ENCODE measurements around the gene IL1RAPL2. TPM values are rescaled to one million over a fixed set of nuclear protein-coding genes. Genes with fewer than 3 reads are reported as not detected.

IL1RAPL2 gene
- total RNA-seq, 2 experiments from 2014 or later, result not detected

DNA sequence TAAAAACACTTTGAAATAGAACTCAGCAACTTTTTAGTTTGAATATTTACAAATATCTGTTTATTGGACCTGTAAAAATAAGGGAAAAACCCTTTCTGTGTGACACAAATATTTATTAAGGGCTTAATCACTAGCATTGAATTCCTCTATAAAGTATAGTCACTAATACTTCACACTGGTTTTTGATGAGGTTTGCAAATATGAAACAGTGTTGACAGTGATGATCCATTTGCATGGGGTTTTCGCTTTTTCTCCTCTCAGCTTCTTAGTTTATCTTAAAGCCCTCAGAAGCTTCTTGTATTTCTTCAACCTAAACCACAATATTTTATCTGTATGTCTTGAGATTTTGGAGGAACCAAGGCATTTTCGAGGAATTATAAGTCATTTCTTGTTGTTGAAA lies 751.1 kb downstream of the IL1RAPL2 start:
- ChIA-PET CTCF (no interaction called here), POLR2A (no interaction called here)
- ATAC-seq (no peak), DNase-seq (no peak)
- H3K9me3 Mint-ChIP-seq (ENCODE audit: insufficient read depth), result no peaks in the 10 kb centered on the region
- no peaks in the 10 kb centered on the region for H3K36me3 Mint-ChIP-seq (ENCODE audit: low read depth)
- no peaks in the 10 kb centered on the region for H3K27me3 Mint-ChIP-seq (ENCODE audit: low read depth)
- no peak overlapping the region for H3K27ac Mint-ChIP-seq
- H3K4me3 Mint-ChIP-seq, result no peak overlapping the region
- H3K4me1 Mint-ChIP-seq (ENCODE audit: low read depth), result no peaks in the 10 kb centered on the region

DNA sequence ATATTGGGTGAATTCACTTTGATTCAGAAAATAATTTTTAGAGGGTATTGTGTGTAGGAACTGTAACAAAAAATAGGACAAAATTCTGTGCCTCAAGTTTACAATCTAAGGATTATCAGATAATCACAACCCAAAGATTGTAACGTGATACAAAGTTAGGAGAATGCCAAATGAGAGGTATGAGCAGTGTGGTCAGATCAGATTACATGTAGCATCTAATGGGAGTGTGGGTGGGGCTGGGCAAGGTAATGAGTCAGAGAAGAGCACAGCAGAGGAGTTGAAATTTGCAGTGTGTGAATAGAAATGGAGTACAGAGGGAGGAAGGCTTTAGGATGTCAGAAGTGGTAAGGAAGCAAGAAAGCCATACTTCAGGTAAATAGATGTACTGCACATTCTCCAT lies 757.9 kb downstream of the IL1RAPL2 start:
- H3K4me1 Mint-ChIP-seq (ENCODE audit: low read depth), result no peaks in the 10 kb centered on the region
- ChIA-PET CTCF (no interaction called here), POLR2A (no interaction called here)
- DNase-seq (no peak), ATAC-seq (no peak)
- H3K27me3 Mint-ChIP-seq (ENCODE audit: low read depth), result no peaks in the 10 kb centered on the region
- no peaks in the 10 kb centered on the region for H3K9me3 Mint-ChIP-seq (ENCODE audit: insufficient read depth)
- H3K27ac Mint-ChIP-seq, result no peak overlapping the region
- no peak overlapping the region for H3K4me3 Mint-ChIP-seq
- no peaks in the 10 kb centered on the region for H3K36me3 Mint-ChIP-seq (ENCODE audit: low read depth)

DNA sequence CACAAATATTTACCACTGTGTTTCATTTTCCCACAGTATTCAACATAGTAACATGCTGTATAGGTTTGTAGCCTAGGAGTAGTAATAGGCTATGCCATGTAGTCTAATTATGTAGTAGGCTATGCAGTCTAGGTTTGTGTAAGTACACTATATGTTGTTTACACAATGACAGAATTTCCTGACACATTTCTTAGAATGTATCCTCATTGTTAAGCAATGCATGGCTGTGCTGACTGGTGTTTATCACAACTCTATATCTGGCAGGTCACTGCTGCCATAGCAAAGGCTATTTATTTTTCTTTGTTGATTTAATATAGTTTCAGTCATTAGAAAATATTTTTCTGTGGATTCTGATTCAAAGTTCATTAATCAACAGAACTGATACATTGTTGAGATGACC lies 762.8 kb downstream of the IL1RAPL2 start:
- no peaks in the 10 kb centered on the region for H3K36me3 Mint-ChIP-seq (ENCODE audit: low read depth)
- CTCF ChIA-PET, result no interaction called here

DNA sequence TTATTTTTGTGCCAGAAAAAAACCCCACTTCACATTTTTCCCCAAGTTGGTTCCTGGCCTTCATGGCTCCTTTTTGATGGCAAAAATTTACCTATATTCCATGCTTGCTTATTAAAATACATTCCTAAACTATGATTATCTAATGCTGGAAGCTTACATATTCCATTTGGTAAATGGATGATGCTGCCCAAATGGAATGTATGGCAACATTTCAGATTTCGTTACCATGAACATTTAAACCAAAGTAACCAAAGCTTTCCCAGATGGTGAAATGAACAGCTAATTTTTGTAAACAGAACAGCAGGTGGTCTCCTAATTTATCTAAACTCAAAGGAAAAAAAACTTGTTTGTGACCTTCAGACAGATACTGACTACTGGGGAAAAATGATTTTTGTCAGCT lies 765.2 kb downstream of the IL1RAPL2 start:
- H3K4me1 Mint-ChIP-seq (ENCODE audit: low read depth), result no peaks in the 10 kb centered on the region
- ChIA-PET POLR2A (no interaction called here), CTCF (no interaction called here)
- no peaks in the 10 kb centered on the region for H3K27me3 Mint-ChIP-seq (ENCODE audit: low read depth)
- H3K4me3 Mint-ChIP-seq, result no peak overlapping the region
- no peak for ATAC-seq
- no peaks in the 10 kb centered on the region for H3K36me3 Mint-ChIP-seq (ENCODE audit: low read depth)
- no peaks in the 10 kb centered on the region for H3K9me3 Mint-ChIP-seq (ENCODE audit: insufficient read depth)
- no peak overlapping the region for H3K27ac Mint-ChIP-seq
- no peak for DNase-seq

More for the DNA sequence above, 762.8 kb downstream of the IL1RAPL2 start:
- Mint-ChIP-seq H3K9me3 (ENCODE audit: insufficient read depth) (no peaks in the 10 kb centered on the region), H3K4me1 (ENCODE audit: low read depth) (no peaks in the 10 kb centered on the region), H3K27ac (no peak overlapping the region), H3K4me3 (no peak overlapping the region), H3K27me3 (ENCODE audit: low read depth) (no peaks in the 10 kb centered on the region)
- ATAC-seq, result no peak
- POLR2A ChIA-PET, result no interaction called here
- no peak for DNase-seq

DNA sequence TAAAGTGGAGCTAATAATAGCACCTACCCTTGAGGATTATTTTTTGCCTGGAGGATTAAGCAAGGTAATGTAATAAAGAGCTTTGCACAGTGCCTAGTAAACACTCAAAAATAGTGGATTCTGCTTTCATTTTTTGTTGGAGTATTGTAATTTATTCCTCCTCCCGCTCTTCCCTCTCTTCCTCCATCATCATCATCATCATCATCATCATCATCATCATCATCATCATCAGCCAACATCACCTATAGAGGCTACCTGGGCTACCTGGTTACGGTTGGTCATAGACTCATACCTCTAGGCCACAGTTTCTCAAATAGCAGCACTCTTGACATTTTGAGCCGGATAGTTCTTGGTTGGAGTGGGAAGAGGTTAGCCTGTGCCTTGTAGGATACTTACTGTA lies 781.4 kb downstream of the IL1RAPL2 start:
- CTCF ChIA-PET, result no interaction called here
- H3K9me3 Mint-ChIP-seq (ENCODE audit: insufficient read depth), result no peaks in the 10 kb centered on the region
- no peak for DNase-seq

DNA sequence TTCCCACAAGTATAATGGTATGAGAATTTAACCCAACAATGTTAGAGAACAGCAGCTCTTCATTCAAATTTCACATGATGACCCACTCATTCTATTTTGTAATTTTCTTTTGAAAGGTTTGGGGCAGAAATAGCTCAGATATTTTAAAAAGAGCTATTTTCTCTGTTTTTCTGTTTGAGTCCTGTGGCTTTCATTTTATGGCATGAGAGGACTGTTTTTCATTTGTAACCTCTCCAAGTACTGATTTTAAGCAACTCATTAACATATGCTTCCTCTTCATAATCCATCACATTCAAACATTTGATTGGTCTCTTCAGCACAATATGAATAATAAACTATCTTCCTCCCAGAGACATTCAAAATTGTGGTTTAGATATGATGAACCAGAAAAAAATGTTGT lies 783.5 kb downstream of the IL1RAPL2 start:
- no peaks in the 10 kb centered on the region for H3K36me3 Mint-ChIP-seq (ENCODE audit: low read depth)
- no peaks in the 10 kb centered on the region for H3K4me1 Mint-ChIP-seq (ENCODE audit: low read depth)
- no peaks in the 10 kb centered on the region for H3K9me3 Mint-ChIP-seq (ENCODE audit: insufficient read depth)
- ChIA-PET POLR2A (no interaction called here), CTCF (no interaction called here)
- no peak for DNase-seq
- H3K27me3 Mint-ChIP-seq (ENCODE audit: low read depth), result no peaks in the 10 kb centered on the region
- no peak for ATAC-seq
- H3K27ac Mint-ChIP-seq, result no peak overlapping the region
- no peak overlapping the region for H3K4me3 Mint-ChIP-seq

More for the DNA sequence above, 781.4 kb downstream of the IL1RAPL2 start:
- H3K4me1 Mint-ChIP-seq (ENCODE audit: low read depth), result no peaks in the 10 kb centered on the region
- POLR2A ChIA-PET, result no interaction called here
- no peaks in the 10 kb centered on the region for H3K27me3 Mint-ChIP-seq (ENCODE audit: low read depth)
- ATAC-seq, result no peak
- no peak overlapping the region for H3K4me3 Mint-ChIP-seq
- no peak overlapping the region for H3K27ac Mint-ChIP-seq
- H3K36me3 Mint-ChIP-seq (ENCODE audit: low read depth), result no peaks in the 10 kb centered on the region

DNA sequence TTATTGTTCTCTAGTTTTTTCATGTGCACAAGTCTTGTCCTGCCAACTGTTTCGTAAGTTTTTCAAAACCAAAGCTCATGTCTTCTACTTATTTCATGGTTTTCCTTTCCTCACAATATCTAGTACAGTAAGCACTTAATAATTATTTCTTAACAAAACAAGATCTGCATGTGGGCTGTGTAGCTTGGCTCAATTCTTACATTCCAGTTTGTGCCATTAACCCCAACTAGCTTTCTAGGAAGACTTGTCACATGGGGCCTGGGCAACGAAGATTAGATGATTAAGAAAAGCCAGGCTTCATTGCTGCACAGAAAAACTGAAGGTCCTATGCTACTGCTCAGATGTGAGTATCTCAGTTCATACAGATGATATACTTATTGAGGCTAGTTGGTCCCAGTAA lies 809.8 kb downstream of the IL1RAPL2 start:
- no peaks in the 10 kb centered on the region for H3K4me1 Mint-ChIP-seq (ENCODE audit: low read depth)
- ATAC-seq, result no peak
- H3K27ac Mint-ChIP-seq, result no peak overlapping the region

DNA sequence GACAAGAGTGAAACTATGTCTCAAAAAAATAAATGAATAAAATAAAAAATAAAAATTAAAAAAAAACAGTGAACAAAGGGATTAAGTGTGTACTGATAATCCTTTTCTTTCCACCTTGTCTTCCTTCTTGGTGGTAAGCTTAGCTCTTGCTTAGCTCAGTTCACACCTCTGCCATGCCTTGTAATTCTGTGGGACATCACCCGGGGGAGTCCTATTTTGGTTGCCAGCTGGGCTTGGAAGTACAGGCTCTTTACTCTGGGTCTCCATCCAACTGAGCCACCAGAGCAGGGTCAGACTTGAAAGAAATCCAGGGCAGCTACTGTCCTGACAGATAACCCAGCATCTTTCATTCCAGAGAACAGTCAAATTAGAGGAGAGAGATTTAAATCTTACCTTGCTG lies 858.7 kb downstream of the IL1RAPL2 start:
- POLR2A ChIA-PET, result no interaction called here

More for the DNA sequence above, 809.8 kb downstream of the IL1RAPL2 start:
- Mint-ChIP-seq H3K9me3 (ENCODE audit: insufficient read depth) (no peaks in the 10 kb centered on the region), H3K4me3 (no peak overlapping the region), H3K27me3 (ENCODE audit: low read depth) (no peaks in the 10 kb centered on the region), H3K36me3 (ENCODE audit: low read depth) (no peaks in the 10 kb centered on the region)
- ChIA-PET CTCF (no interaction called here), POLR2A (no interaction called here)
- no peak for DNase-seq

DNA sequence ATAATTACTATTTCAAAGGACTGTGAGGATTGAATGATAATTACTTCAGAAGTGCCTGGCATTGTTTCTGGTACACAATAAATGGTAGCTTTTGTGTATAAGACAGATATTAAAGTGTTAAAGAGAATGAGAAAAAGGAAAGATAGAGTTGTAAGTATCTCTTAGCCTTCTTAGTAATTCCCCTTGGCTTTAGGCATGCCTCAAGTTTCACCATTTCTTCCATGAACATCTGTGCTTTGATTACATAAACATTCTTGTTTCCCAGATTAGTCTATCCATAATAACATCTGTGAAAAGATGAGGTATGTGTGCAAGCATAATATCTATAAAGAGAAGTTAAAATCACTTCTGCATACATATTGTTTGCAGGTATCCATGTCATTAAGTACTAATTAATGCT lies 885.4 kb downstream of the IL1RAPL2 start:
- Mint-ChIP-seq H3K4me3 (no peak overlapping the region), H3K27ac (no peak overlapping the region), H3K9me3 (ENCODE audit: insufficient read depth) (no peaks in the 10 kb centered on the region), H3K36me3 (ENCODE audit: low read depth) (no peaks in the 10 kb centered on the region), H3K27me3 (ENCODE audit: low read depth) (no peaks in the 10 kb centered on the region), H3K4me1 (ENCODE audit: low read depth) (no peaks in the 10 kb centered on the region)
- ChIA-PET POLR2A (no interaction called here), CTCF (no interaction called here)
- DNase-seq (no peak), ATAC-seq (no peak)

More for the DNA sequence above, 858.7 kb downstream of the IL1RAPL2 start:
- Mint-ChIP-seq H3K4me3 (no peak overlapping the region), H3K27me3 (ENCODE audit: low read depth) (no peaks in the 10 kb centered on the region), H3K36me3 (ENCODE audit: low read depth) (no peaks in the 10 kb centered on the region), H3K27ac (no peak overlapping the region), H3K4me1 (ENCODE audit: low read depth) (no peaks in the 10 kb centered on the region), H3K9me3 (ENCODE audit: insufficient read depth) (peaks cover 3% of the 10 kb centered on the region)
- CTCF ChIA-PET, result no interaction called here
- no peak for ATAC-seq
- no peak for DNase-seq

DNA sequence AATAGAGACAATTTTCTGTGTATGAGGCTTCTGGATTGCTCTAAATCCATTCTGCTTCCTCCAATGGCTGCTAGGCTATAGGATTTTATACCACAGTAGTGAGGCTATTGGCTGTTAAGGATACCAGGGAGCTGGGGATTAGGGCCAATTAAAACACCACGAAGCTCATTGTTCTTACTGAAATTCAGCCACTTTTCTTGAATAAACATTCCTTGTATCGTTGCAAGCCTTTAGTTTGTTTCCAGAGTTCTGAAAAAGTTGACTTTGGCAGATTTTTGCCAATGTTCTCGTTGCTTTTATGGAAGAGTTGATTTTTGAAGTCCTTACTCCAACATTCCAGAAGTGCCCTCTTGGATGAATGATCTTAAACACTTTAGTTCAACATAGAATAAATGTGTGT lies 892.8 kb downstream of the IL1RAPL2 start:
- no peak for DNase-seq
- ChIA-PET POLR2A (no interaction called here), CTCF (no interaction called here)
- Mint-ChIP-seq H3K9me3 (ENCODE audit: insufficient read depth) (peaks cover 4% of the 10 kb centered on the region), H3K36me3 (ENCODE audit: low read depth) (no peaks in the 10 kb centered on the region), H3K4me1 (ENCODE audit: low read depth) (no peaks in the 10 kb centered on the region), H3K27ac (no peak overlapping the region), H3K4me3 (no peak overlapping the region), H3K27me3 (ENCODE audit: low read depth) (no peaks in the 10 kb centered on the region)
- no peak for ATAC-seq

DNA sequence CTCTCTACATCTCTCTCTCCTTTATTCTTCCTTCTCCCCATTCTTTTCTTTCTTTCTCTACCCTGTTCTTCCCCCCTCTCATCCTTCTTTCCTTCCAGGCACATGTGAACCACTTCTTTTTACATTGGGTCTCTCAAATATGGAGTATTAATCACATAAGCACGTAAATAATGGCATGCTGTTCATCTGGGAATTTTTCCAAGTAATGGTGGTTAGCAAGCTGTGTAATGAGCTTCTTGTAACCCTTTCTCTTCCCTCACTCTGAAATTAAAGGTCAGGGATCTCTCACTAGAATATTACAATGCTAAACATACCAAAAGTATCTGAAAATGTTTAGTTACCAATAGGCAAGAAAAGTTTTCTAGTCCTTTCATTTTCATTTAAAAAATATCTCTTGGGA lies 894.4 kb downstream of the IL1RAPL2 start:
- Mint-ChIP-seq H3K27me3 (ENCODE audit: low read depth) (no peaks in the 10 kb centered on the region), H3K4me1 (ENCODE audit: low read depth) (no peaks in the 10 kb centered on the region), H3K4me3 (no peak overlapping the region), H3K36me3 (ENCODE audit: low read depth) (no peaks in the 10 kb centered on the region), H3K9me3 (ENCODE audit: insufficient read depth) (peaks cover 4% of the 10 kb centered on the region), H3K27ac (no peak overlapping the region)
- ChIA-PET POLR2A (no interaction called here), CTCF (no interaction called here)
- DNase-seq (no peak), ATAC-seq (no peak)

DNA sequence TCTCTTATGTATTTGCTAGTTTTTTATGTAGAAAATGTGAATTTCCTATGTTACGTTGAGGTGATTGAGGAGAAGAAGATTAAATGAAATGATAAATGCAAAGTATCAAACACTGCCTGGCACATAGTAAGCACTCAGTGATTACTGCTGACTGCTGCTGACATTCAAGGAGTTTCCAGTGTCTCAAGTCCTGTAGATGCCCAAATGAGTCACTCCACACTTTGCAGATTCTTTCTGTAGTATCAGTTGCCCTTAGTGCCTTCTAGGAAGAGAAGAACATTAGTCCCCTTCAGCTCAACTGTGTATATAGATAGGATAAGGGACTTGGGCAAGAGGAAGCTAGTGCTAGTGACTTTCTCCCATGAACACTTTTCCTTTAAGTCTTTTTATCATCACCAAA lies 895.0 kb downstream of the IL1RAPL2 start:
- ATAC-seq, result no peak
- Mint-ChIP-seq H3K36me3 (ENCODE audit: low read depth) (no peaks in the 10 kb centered on the region), H3K27ac (no peak overlapping the region), H3K9me3 (ENCODE audit: insufficient read depth) (peaks cover 4% of the 10 kb centered on the region), H3K4me1 (ENCODE audit: low read depth) (no peaks in the 10 kb centered on the region), H3K4me3 (no peak overlapping the region), H3K27me3 (ENCODE audit: low read depth) (no peaks in the 10 kb centered on the region)
- CTCF ChIA-PET, result no interaction called here
- POLR2A ChIA-PET, result no interaction called here
- DNase-seq, result no peak

DNA sequence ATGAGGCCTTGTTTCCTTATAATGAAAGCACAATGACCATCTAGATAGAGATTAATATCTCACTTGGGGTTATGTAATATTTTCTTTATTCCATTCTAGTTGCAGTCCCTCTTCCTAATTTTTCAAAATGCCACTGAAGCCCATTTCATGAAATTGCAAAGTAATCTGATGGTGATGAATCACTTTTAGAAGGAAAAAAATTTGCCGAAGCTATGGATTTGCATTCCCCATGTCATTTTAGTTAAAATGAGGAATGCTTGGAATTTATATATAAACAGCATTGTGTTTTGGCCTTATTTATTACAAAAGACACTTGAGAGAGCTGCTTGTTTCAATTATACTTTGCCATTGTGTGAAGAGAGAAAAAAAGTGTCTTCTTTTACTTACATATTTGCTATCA lies 896.2 kb downstream of the IL1RAPL2 start:
- no peak overlapping the region for H3K4me3 Mint-ChIP-seq
- H3K36me3 Mint-ChIP-seq (ENCODE audit: low read depth), result no peaks in the 10 kb centered on the region
- CTCF ChIA-PET, result no interaction called here
- ATAC-seq (no peak), DNase-seq (no peak)
- no peak overlapping the region for H3K27ac Mint-ChIP-seq
- POLR2A ChIA-PET, result no interaction called here
- peaks cover 4% of the 10 kb centered on the region for H3K9me3 Mint-ChIP-seq (ENCODE audit: insufficient read depth)
- H3K4me1 Mint-ChIP-seq (ENCODE audit: low read depth), result no peaks in the 10 kb centered on the region
- no peaks in the 10 kb centered on the region for H3K27me3 Mint-ChIP-seq (ENCODE audit: low read depth)
